GM18499 (cell line): Measurements from ENCODE around the gene DMWD.
"Not testable (repeated sequence)": the region's sequence is repeated elsewhere in the genome, so short reads cannot be mapped to it uniquely, and the experiment has no call there.

ENCODE experiments used
- ATAC-seq: cut with Tn5 transposase; IDR thresholded peaks from one replicate; pipeline ENCODE4 v1.9.1; 2021; ENCODE audit warnings: moderate number of reproducible peaks; ENCODE audit not compliant: insufficient read depth, unreplicated experiment

Gene DMWD

GRCh38 chr19:45757695-45758094, 35.0 kb downstream of the DMWD start:
- ATAC-seq: no peak

GRCh38 chr19:45754323-45754722, 38.3 kb downstream of the DMWD start:
- ATAC-seq: no peak

- no peak for ATAC-seq
Observed at GRCh38 chr19:45753548-45753947, 39.1 kb downstream of the DMWD start.

GRCh38 chr19:45752639-45753038, 40.0 kb downstream of the DMWD start:
- no peak for ATAC-seq

- ATAC-seq: not testable (repeated sequence)
Observed at GRCh38 chr19:45751483-45751882, 41.2 kb downstream of the DMWD start.

- no peak for ATAC-seq
Observed at GRCh38 chr19:45747513-45747912, 45.1 kb downstream of the DMWD start.

GRCh38 chr19:45746866-45747265, 45.8 kb downstream of the DMWD start:
- ATAC-seq: no peak

GRCh38 chr19:45745606-45746005, 47.0 kb downstream of the DMWD start:
- no peak for ATAC-seq

GRCh38 chr19:45742969-45743368, 49.7 kb downstream of the DMWD start:
- ATAC-seq: no peak

GRCh38 chr19:45739498-45740439, 52.9 kb downstream of the DMWD start:
- no peak for ATAC-seq

- no peak for ATAC-seq
Observed at GRCh38 chr19:45733160-45733810, 59.4 kb downstream of the DMWD start, which contains the start of gene MEIOSIN. Gene MEIOSIN, plus strand, starts transcription at chr19:45733439. Its CDS starts 1,938 bp downstream, at chr19:45735377.
